NT2/D1 (cell line): Measurements from ENCODE around the gene WIF1.

ENCODE experiments used
- SUZ12 ChIP-seq: IDR thresholded peaks from 2 replicates; pipeline ENCODE4 v1.6.1; 2011; ENCODE audit not compliant: insufficient read length, insufficient read depth; ENCODE audit errors: extremely low read depth
- YY1 ChIP-seq: IDR thresholded peaks from 2 replicates; pipeline ENCODE4 v1.6.1; 2011; ENCODE audit not compliant: insufficient read length, insufficient read depth
- ZNF274 ChIP-seq: IDR thresholded peaks from 2 replicates; pipeline ENCODE4 v1.6.1; 2011; ENCODE audit warnings: mild to moderate bottlenecking, low read depth, low read length

- TF ChIP-seq SUZ12 (no peak), ZNF274 (no peak), YY1 (no peak)
Measured at GRCh38 chr12:65094722-65095121, 26.4 kb downstream of the WIF1 start.
